Dermis blood vessel endothelial cell (primary cell): Measurements from ENCODE around the gene ATP2B2. TPM values are rescaled to one million over a fixed set of nuclear protein-coding genes. Genes with fewer than 3 reads are reported as not detected.
A peak's percentile ranks its signal among the peaks of the same experiment; 100 is the strongest.

Experiments used
- DNase-seq: peaks from one replicate; pipeline ENCODE4 v3.0.0; 2010
- total RNA-seq: library from RNA; depleted of rRNA; stranded (reverse); fragments of >200 nt; gene quantifications from 2 replicates; pipeline ENCODE4 v1.2.3, GENCODE V29; 2014

ATP2B2 gene
- total RNA-seq, 1 donor from 2014 or later = not detected

- no peak for DNase-seq
These were observed 36.6 kb downstream of the ATP2B2 start for GRCh38 chr3:10468613-10469354.

DNA sequence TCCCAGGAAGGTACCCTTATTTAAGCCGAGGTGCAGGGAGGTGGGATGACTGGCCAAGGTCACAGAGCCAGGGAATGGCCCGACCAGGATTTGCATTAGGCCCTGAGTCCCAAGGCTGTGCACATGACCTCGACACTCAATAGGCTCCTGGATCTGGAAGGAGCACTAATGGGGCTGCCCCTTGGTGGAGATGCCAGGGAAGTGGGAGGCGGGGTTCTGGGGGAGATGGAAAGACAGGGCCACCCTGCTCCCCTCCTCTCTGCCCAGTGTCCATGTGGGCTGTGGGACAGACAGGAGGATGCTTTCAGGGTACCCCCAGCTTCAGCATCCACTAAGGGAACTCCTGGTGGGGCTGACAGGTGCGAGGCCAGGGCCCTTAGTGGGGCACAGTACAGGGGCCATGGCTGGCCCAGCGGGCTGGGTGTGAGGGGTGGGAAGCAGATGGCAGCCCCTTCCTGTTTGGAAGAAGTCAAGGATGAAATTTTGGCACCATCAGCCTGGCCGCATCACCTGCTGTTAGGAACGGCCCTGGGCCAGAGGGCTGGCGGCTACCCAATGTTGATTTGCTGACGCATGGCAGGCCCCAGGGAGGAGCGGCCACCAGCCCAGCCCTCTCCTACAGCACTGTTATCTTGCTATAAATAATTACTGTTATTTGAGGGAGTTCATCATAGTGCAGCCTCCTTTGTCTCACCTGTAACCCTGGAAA lies 37.3 kb downstream of the ATP2B2 start:
- DNase-seq = no peak

DNA sequence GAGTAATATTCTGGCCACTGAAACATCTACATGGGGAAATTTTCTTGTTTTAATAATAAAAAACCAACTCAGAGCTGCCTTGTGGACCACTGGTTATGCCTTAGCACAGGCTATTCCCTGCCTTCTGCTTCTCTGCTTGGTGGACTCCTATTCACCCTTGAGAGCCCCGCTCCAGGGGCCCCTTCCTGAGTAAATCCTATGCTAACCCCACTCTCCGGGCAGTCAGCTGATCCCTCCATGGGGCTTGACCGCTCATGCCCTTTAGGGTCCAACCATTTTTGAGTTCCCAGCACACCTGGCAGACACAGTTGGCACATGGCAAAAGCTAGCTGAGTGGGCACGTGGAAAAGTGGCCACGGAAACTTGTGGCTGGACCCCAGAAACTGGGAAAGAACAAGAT lies 38.2 kb downstream of the ATP2B2 start:
- DNase-seq = no peak

GRCh38 chr3:10466186-10466585 lies 39.2 kb downstream of the ATP2B2 start:
- no peak for DNase-seq

DNA sequence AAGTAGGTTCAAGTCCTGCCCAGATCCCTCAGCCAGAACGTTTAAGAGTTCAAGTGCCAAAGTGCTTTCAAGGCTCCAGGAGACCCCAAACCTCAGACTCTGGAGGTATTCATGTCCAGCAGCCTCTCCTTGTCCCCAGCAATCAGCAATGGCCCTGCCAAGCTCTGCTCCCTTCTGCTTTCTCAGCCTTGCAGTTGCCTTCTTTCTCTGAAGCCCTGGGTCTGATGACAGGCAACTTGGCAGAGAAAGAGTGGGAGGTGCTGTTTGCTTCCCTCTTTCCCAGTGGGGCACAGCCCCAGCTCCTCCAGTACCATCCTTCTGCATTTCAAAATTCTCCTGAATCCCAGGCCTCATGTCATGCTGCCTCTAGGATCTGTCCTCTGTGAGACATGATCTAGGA lies 40.2 kb downstream of the ATP2B2 start:
- DNase-seq = no peak

DNA sequence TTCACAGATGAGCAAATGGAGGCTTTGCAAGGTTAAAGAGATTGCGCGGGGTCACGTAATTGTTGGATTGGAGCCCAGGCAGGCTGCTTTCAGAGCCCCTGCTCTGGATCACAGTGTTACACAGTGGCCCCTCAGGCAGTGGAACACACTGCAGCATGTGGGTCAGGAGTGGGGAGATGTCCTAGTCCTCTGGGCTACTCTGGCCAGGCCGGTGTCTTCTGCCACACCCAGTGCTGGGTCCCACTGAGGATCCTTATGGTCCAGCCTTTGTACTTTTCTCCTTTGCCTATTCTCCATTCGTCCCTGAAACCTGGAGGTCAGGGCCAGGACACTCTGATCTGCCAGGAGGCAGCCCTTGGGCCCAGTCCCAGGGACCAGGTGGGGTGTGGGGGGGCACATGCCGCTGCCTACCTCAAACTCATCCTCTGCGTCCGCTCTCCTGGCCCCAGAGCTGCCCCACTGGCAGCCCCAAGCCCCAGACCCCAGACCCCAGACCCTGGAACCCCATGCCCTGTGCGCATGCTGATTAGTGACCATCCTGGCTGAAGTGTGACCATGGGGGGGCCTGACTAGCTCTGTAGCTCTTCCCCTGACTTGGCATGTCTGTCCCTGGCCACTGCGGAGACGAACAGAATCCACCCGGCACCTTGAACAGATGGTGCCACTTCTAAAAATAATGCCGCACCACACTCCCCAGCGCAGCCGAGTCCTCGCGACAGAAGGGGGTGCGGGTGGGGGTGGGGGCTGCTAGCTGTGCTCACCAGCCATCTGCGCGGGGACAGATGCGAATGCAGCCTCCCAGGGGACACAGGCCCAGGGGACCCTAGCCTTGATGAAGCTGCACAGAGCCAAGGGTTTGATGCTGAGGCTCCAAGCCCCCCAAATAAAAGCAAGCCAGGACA lies 41.6 kb downstream of the ATP2B2 start:
- DNase-seq = no peak

DNA sequence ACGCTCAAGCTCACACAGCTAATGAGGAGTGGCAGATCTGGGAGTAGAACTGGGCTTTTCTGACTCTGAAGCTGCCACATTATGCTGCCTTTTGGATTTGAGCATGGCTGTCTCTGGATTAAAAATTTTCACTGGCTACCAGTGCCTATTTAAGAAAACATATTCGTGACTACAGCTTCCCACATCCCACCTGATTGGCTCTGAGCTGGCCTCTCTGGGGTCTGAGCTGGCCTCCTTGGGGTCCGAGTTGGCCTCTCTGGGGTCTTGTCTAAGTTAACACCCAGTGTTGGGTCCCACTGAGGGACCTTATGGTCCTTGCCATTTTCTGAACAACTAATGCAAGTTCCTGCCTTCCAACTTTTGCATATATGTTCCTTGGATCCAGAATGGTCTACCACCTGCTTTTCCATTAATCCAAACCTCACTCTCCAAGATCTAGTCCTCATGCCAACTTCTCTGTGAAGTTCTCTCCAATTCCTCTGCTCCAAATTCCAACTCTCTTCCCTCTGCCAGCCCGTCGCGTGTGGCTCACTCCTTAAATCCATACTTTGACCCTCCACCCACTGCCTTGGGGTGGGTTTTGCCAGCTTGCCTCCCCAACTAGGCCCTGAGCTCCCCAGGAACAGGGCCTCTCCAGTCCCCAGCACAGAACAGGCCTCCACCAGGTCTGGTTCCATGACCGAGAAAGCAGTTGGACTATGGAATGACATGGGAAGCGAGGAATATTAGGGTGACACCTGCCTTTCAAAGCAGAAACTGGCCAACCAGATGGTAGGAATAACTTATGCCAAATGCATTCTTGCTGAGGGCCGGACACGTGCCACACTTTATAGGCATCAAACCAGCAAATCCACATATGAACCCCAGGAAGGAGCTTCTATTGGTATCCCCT lies 42.5 kb downstream of the ATP2B2 start:
- no peak for DNase-seq

DNA sequence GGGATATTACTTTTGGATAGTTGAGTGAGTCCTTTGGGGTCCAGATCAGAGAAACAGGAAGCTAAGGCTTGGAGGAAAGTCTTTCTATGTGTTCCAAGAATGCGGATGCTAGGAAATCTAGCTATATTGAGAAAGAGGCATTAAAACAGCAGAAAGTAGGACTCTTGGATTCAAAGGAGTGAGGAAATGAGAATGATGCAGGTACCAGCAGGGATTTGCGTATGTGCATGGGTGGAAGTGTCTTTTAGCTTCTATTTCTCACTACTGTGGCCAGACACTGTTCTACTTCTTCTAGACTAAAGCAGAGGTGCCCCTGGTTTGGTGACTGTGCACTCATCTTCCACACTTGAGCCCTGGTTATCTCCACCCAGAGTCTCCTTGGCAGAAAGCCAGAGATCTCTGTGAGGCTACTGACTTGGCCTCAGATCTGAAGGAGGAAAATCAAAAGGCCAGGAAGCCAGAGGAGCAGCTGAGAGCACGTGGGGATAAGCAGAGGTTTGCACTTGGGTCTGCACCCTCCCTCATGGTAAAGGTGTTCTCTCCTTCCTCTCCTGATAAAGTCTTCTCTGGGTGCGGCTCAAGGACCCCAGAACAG lies 44.3 kb downstream of the ATP2B2 start:
- DNase-seq = no peak

GRCh38 chr3:10459954-10460754 lies 45.2 kb downstream of the ATP2B2 start:
- DNase-seq = peak; percentile 76

GRCh38 chr3:10457560-10457959 lies 47.8 kb downstream of the ATP2B2 start:
- no peak for DNase-seq

DNA sequence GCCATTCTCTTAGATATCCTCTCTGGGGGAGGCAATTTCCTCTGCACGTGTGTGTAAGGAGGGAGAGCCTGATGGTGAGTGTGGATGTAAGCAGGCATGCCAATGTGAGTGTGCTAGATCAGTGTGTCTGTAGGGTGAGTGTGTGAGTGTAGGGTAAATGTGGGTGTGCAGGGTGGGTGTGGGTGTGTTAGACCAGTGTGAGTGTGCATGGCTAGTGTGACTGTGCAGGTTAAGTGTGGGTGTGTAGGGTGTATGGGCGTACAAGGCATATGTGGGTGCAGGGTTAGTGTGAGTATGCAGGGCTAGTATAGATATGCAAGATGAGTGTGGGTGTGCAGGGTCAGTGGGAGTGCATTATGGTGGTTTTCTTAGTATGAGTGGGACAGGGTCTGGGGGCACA lies 48.4 kb downstream of the ATP2B2 start:
- no peak for DNase-seq

DNA sequence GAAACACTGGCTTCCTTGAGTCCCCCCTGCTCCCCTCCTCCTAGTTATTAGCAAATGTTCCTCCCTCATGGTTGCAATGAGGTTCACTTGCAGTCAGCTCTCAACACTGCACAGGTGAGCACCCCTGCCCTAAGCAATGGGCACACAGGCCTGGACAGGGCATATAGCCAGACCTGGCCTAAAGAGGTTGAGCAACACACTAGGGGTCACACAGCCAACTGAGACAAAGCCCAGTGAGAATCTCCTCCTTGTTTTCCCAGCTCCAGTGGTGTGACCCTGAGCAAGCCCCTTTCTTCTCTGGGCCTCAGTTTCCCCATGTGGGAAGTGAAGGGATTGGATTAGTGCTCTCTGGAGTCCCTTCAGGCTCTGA lies 49.9 kb downstream of the ATP2B2 start:
- no peak for DNase-seq

DNA sequence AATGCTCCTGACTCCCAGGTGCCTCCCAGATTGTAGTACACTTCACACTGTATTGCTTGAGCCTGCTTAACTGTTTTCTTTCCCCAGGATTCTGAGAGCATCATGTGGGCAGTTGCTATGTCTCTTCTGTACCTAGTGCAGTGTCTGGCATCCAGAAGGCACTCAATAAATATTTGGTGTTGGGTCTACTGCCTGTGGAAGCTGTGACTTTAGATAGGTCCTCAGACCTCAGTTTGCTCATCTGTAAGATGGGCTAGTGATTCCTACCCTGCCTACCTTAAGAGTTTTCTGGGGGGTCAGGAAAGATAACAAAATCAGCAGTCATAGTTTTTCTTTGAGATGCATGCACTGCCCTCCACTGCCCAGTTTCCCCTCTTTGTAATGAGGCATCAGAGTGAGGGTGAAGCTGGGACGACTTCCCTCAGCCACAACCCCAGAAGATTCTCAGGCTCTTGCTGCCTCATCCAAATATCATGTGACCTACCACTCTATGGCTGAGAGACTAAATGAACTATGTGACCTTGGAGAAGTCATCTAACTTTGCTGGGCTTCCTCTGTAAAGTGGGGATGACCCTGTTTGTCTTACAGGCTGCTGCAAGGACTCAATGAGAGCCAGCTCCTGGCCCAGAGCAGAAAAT lies 50.4 kb downstream of the ATP2B2 start:
- DNase-seq = no peak

- DNase-seq = no peak
These were observed 51.8 kb downstream of the ATP2B2 start for GRCh38 chr3:10453431-10454163.

DNA sequence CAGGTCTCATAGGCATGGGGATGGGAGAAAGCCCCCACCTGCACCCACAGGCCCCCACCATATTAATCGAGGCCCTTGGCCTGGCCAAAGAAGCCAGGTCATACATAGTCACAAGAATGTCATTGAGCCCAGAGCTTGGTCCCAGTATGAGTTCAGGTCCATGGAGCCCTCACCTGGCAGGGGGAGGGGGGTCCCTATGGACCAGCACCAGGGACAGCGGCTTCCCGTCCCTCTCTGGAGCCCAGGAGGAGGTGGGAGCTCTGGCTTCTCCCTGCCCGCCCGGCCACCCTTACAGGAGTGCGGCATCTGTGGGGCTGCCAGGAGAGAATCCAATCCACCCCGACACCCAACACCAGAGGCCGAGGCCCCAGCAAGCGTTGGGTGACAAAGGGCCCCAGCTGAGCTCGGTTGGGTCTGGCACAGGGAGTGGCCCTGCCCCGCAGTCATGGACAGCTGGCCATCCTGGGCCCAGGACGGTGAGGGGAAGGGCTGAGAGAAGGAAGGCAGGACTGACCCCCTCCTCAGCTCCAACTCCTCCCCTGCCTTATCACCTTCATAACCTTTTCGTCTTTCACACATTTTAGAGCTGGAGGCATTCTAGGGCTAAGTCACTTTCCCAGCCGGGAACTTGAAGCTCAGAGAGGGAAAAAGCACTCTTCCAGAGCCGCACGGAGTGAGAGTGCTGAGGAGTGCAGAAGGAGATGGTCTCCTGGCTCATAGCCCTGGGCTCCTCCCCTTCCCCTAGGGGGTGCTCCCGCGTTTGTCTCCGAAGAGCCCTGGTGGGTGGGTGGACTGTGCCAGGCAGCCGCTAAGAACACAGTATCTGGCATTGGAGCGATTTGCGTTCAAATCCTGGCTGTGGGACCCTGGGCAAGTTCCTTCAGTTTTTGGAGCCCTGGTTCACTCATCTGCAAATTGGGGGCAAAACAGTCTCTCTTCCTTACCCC lies 54.6 kb downstream of the ATP2B2 start:
- DNase-seq = no peak

DNA sequence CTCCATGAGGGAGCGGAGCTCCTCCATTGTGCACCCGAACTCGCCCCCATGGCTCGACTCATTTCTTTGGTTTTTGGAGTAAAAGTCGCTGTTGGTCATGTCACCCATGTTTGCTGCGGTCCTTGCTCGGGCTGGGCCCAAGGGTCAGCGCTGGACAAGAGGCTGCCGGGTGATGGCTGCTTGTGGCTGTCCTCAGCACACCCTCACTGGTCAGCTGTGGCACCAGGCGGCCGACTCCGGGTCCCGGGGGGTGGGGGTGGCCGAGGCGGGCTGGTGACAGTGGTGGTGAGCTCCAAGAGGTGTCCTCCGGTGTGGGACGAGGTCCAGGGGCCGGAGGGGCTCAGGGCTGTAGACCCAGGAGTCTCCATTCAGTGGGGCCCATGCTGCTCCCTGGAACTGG lies 56.0 kb downstream of the ATP2B2 start:
- no peak for DNase-seq

DNA sequence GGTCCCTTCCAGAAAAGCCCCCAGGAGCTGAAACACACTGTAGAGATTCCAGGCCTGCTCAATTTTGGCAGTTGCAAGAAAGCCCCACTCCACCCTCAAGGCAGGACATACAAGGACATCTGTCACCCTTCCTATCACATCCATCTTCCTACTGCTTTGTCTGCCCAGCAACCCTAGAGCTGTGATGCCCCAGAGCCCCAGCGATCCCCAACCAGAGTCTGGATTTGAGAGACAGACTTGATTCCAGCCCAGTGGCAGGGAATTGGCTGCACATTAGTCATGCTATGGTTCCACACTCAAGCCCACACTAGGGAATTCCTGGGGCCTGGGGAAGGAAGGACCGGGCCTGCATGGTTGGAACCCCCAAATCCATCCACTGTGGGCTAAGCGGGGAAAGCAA lies 56.8 kb downstream of the ATP2B2 start:
- DNase-seq = no peak

DNA sequence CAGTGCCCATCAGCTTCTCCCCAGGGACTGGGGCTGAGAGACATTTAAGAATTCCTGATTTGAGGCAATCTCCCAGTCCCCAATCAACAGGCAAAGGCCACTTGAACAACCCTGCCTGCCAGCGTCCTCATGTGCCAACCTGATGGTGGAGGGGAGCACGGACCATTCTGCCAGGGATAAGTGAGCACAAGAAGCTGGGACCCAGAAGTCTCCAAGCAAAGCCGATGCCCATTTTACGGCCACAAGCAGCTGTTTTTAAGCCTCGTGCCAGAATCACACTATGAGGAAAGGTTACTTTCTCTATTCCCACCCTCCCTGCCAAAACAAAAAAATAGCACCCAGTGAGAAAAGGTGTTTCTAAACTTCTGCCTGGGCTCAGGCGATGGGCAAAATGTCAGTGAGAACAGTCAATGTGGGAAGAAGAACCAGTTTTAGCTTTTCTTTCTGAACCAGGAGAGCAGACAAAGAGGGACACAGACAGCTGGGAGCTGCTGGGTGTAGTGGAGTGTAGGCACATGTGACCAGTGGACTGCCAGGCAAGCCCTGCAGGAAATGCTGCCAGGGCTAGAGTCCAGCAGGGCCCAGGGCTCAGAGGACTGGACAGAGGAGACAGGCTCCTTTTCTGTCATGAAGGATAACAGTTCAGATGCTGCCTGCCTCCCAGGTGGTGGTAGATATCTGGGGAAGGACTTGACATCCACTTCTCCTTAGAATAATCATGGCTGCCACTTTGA lies 57.7 kb downstream of the ATP2B2 start:
- no peak for DNase-seq
